Stimulated activated CD4-positive, alpha-beta T cell treated with anti-CD3 and anti-CD28 coated beads, Interleukin-4, amount 100 ng/mL, for 4 hours (primary cell): Measurements from ENCODE around the gene FAM81A.
A peak's percentile ranks its signal among the peaks of the same experiment; 100 is the strongest.
"Not testable (repeated sequence)": the region's sequence is repeated elsewhere in the genome, so short reads cannot be mapped to it uniquely, and the experiment has no call there.

Source experiments
- DNase-seq, 2 experiments: peaks; one replicate each; pipeline ENCODE4 v3.0.0-alpha.2; 2020

Gene FAM81A

DNA sequence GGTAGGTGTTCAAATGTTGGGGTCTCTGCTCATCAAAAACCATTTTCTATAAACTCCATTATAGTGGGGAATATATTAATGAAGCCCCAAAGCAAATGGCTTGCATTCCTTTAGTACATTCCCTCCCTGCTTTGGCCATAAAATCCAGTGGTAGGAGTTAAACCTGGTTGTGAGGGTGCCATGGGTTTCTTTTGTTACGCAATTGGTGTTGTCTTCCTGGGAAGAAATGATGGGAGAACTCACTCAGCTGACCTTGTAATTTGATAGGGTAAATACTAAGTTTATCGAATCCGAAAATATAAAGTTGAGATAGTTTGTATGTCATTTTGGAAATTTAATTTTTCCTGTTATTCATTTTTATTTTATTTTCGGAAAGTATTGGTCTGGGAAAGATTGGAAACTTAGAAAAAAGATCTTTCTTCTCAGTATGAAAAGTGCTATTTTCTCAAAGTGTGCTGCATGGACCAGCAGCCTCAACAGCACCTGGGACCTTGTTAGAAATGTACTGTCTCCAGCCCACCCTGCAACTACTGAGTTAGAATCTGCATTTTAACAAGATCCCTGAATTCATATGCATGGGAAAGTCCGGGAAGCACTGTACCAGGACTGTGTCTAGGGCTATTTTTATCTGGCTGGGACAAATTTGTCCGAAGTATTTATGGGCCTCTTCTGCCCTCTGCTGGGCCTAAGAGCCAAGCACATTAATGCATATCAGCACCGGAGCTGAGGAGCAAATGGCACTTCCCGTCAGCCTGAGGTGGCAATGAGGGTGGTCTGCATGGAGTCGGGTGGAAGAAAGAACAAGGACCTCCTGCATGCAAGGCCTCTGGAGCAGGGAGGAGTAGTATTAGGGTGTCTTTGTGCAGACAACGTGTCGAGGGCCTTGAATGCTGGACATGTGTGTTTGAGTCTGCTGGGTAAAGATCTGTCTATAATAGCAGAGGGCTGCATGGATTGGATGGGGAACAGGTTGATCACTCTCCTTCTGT, 54.7 kb downstream of the FAM81A start:
- peak; percentile 32 to 40 for DNase-seq

- DNase-seq: no peak
Observed at GRCh38 chr15:59501597-59501996, 63.6 kb downstream of the FAM81A start.

DNA sequence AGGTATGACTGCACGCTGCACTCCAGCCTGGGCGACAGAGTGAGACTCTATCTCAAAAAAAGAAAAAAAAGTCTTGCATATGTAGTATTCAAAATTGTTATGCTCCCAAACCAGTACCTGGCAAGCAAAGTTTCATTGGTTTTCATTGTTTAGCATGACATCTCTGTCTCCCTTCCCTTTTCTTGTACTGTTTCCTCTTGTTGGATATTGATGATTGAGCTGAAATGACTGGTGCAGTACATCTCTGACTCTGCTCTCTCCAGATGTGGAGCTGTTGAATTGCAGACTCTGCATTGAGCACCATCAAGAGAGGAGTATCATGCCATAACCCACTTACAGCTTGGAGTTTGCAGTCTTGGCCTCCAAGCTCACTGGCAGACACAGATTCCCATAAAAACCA, 77.2 kb downstream of the FAM81A start:
- DNase-seq: no peak

DNA sequence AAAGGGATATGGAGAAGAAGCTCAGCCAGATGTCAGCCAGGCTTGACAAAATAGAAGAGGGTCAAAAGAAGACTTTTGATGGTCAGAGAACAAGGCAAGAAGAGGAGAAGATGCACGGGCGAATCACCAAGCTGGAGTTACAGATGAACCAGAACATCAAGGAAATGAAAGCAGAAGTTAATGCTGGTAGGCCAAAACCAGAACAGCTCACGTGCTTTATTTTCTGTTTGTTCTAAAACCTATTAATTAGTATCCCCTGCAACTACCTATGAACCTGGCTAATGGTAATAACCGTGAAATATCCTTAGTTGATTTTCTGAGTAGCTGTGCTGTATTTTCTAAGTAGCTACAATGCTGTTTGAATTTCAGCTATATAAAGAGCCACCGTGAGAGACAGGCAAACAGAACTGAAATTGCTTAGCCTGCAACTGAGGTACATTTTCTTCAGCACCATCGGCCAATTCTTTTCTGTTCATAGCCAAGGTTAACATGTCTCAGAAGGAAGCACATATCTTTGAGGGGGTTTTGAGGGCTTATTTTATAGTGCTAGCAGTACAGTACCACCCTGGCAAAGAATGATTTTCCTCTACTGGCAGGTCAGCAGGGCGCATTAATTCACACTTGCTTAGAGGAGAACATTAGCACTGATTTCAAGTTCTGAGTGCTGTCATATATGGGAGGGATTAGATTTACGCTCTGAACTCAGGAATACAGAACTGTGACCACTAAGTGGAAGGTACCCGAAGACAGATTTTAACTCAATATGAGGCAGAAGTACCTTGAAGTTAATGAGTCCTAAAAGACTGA, 78.9 kb downstream of the FAM81A start:
- DNase-seq: no peak

GRCh38 chr15:59519329-59519728, 81.3 kb downstream of the FAM81A start:
- no peak for DNase-seq

GRCh38 chr15:59521443-59521842, 83.5 kb downstream of the FAM81A start:
- DNase-seq: no peak

- peak in 1 of 2 experiments; percentile 26 for DNase-seq
Observed at GRCh38 chr15:59522988-59523461, 85.0 kb downstream of the FAM81A start.

DNA sequence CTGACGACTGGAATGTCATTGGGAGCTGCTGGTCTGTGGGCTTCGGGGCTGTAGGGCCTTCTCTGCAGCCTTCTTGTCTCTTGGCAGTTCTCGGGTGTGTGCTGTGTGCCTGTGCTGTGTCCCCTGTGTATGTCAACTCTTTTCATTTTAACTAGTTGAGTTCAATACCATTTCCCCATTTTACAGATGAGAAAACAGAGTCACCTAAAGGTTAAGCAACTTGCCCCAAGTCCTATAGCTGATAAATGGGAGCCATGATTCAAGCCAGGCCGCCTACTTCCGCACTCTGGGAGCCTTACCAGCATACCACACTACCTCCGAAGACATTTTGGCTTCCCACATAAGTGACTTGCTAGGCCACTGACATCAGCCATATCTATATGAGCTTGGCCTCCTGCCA, 85.7 kb downstream of the FAM81A start:
- DNase-seq: no peak

- DNase-seq: no peak
Observed at GRCh38 chr15:59524331-59524731, 86.3 kb downstream of the FAM81A start.

DNA sequence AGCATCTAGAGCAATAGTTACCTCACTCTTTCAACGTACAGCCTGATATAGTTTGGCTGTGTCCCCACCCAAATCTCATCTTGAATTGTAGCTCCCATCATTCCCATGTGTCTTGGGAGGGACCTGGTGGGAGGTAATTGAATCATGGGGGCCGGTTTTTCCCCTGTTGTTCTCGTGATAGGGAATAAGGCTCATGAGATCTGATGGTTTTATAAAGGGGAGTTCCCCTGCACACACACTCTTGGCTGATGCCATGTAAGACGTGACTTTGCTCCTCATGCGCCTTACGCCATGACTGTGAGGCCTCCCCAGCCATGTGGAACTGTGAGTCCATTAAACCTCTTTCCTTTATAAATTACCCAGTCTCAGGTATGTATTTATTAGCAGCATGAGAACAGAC, 88.5 kb downstream of the FAM81A start:
- not testable (repeated sequence) for DNase-seq

- DNase-seq: no peak
Observed at GRCh38 chr15:59528429-59528828, 90.4 kb downstream of the FAM81A start.

- peak; percentile 49 to 57 for DNase-seq
Observed at GRCh38 chr15:59528961-59529402, 91.0 kb downstream of the FAM81A start.

DNA sequence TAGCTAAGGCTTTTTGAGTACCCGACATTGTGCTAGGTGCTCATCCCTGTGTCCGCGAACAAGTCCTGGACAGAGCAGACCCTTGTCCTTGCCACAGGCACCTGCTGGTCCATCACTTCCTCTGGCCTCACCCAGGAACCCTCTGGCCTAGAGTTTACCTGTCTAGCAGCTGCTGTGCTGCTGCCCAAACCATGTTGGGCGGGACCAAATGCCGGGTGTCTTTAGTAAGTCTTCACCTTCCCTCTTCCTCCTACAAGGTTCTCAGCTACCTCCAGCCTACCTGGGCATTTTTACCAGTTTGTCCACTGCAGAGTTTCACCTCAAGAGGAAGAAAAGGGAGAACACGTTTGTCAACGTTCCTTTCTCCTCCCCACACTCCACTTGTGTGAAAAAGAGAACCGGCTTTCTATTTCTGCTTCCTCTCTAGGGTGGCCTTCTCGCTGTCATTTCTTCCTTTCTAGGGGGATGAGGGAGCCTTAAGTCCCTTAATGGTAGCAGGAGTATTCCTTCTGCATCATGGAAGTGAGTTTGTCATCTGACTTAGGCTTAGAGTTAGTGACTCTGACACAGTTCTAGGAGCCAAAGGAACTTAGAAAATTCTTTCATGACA, 93.2 kb downstream of the FAM81A start:
- no peak for DNase-seq

DNA sequence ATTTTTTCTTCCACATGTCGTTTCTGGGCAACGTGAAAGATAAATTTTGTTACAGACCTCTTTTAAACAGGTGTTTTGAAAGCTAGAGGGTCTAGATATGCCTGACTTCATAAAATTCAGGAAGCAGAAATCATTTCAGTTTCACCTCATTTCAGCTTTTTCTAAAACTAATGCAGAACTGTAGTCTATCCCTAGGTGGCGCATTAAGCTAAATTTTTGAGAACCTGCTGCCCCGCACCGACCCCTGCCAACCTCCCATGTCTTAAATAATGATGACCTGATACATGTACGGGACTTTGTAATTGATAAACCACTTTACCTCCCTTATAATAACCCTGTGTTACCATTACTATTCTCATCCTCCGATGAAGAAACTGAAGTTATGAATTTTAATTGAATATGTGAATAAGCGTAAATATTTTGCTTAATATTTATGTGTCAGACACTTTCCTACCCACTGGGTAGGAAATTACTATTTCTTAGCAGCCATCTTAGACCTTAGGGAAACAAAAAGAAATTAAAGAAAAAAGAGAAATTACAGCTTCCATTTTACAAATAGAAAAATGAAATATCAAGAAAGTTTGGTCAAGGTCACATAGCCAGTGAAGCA, 94.9 kb downstream of the FAM81A start:
- no peak for DNase-seq

- DNase-seq: no peak
Observed at GRCh38 chr15:59536553-59536952, 98.6 kb downstream of the FAM81A start.

GRCh38 chr15:59537403-59537802, 99.4 kb downstream of the FAM81A start:
- no peak for DNase-seq

DNA sequence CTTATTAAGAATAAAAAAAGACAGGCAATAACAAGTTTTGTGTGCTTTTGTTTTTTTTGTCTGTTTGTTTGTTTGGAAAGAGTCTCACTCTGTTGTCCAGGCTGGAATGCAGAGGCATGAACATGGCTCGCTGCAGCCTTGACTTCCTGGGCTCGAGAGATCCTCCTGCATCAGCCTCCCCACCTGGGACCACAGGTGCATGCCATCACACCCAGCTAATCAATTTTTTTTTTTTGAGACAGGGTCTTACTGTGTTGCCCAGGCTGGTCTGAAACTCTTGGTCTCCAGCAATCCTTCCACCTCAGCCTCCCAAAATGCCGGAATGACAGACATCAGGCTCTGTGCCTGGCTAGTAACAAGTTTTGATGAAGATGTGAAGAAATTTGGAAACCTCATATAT, 100.5 kb downstream of the FAM81A start:
- DNase-seq: no peak

DNA sequence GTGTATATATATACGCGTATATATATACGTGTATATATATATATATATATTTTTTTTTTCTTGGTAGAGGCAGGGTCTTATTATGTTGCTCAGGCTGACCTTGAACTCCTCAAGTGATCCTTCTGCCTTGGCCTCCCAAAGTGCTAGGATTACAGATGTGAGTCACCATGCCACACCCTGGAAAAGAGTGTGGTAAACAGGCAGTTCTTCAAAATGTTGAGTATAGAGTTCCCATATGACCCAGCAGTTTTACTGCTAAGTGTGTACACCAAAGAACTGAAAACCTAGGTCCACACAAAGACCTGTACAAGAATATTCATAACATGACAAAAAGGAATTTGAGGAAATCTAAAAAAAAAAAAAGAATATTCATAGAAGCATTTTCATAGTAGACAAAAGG, 101.8 kb downstream of the FAM81A start:
- DNase-seq: no peak

- no peak for DNase-seq
Observed at GRCh38 chr15:59540654-59541053, 102.7 kb downstream of the FAM81A start.

- DNase-seq: no peak
Observed at GRCh38 chr15:59541750-59542149, 103.8 kb downstream of the FAM81A start.

GRCh38 chr15:59543721-59544547, 105.9 kb downstream of the FAM81A start:
- DNase-seq: no peak

GRCh38 chr15:59545573-59545972, 107.6 kb downstream of the FAM81A start:
- DNase-seq: no peak
